OCI-LY3 (cell line): ENCODE results near the gene PIM2.
"Not testable (repeated sequence)": the region's sequence is repeated elsewhere in the genome, so short reads cannot be mapped to it uniquely, and the experiment has no call there.

ENCODE experiments used
- H2AFZ ChIP-seq: fragments of 200-600, 300-600 bp; shearing (Covaris generic); 2 replicates; pipeline ENCODE4 v1.6.0; 2014; ENCODE audit warnings: antibody characterized with exemption, low read depth, low read length
- H3K27ac ChIP-seq: fragments of 200-600, 300-600 bp; sonication (generic); 2 replicates; pipeline ENCODE4 v1.5.1; 2014; ENCODE audit warnings: mild to moderate bottlenecking, low read length, moderate library complexity, mixed read lengths
- H3K27me3 ChIP-seq: fragments of 200-600, 300-600 bp; sonication (generic); 2 replicates; pipeline ENCODE4 v1.6.1; 2014; ENCODE audit warnings: low read depth, low read length, mixed read lengths
- H3K36me3 ChIP-seq: fragments of 200-600, 300-600 bp; sonication (generic); replicated peaks from 2 replicates; pipeline ENCODE3; 2014; ENCODE audit warnings: low read depth, low read length, mixed read lengths
- H3K4me1 ChIP-seq: fragments of 300-600, 200-600 bp; sonication (generic); 2 replicates; pipeline ENCODE4 v1.6.1; 2014; ENCODE audit warnings: low read length, mixed read lengths
- H3K4me2 ChIP-seq: fragments of 200-600, 300-600 bp; sonication (generic); 2 replicates; pipeline ENCODE4 v1.6.1; 2014; ENCODE audit warnings: low read length, mixed read lengths
- H3K4me3 ChIP-seq: fragments of 300-600, 200-600 bp; sonication (generic); 2 replicates; pipeline ENCODE4 v1.5.1; 2014; ENCODE audit warnings: antibody characterized with exemption, mild to moderate bottlenecking, low read length, moderate library complexity
- H3K79me2 ChIP-seq: fragments of 300-600, 200-600 bp; shearing (Covaris generic); 2 replicates; pipeline ENCODE4 v1.6.1; 2014; ENCODE audit warnings: mild to moderate bottlenecking, low read length, mixed read lengths
- H3K9ac ChIP-seq: fragments of 300-600, 200-600 bp; shearing (Covaris generic); 2 replicates; pipeline ENCODE4 v1.6.0; 2014; ENCODE audit warnings: mild to moderate bottlenecking, low read length, moderate library complexity
- H3K9me3 ChIP-seq: fragments of 200-600, 300-600 bp; shearing (Covaris generic); 2 replicates; pipeline ENCODE4 v1.6.1; 2014; ENCODE audit warnings: low read length, mixed read lengths; ENCODE audit not compliant: insufficient read depth
- H4K20me1 ChIP-seq: fragments of 200-600, 300-600 bp; sonication (generic); 2 replicates; pipeline ENCODE4 v1.6.1; 2016; ENCODE audit warnings: low read length, mixed read lengths; ENCODE audit not compliant: insufficient read depth
- CTCF ChIP-seq: fragments of 200-600, 300-600 bp; sonication (generic); IDR thresholded peaks from 2 replicates; pipeline ENCODE4 v1.5.1; 2014; ENCODE audit warnings: antibody characterized with exemption, low read length, low read depth
- EZH2phosphoT487 ChIP-seq: fragments of 200-600 bp; shearing (Covaris generic); IDR thresholded peaks from 2 replicates; pipeline ENCODE4 v1.6.1; 2018; ENCODE audit warnings: antibody characterized with exemption, mixed run types, low read depth

The PIM2 gene

GRCh38 chrX:48883729-48884128 lies 35.1 kb downstream of the PIM2 start:
- Histone ChIP-seq H3K9me3 (no peaks in the 10 kb centered on the region), H3K79me2 (no peaks in the 10 kb centered on the region), H3K4me2 (no peak overlapping the region), H3K4me3 (no peak overlapping the region), H3K9ac (no peak overlapping the region), H3K27ac (no peak overlapping the region), H4K20me1 (no peaks in the 10 kb centered on the region), H3K27me3 (no peaks in the 10 kb centered on the region; the same call in 1 of the 2 replicates), H3K36me3 (no peaks in the 10 kb centered on the region), H2AFZ (no peak overlapping the region), H3K4me1 (no peaks in the 10 kb centered on the region)
- no peak for TF ChIP-seq CTCF
- TF ChIP-seq EZH2phosphoT487: no peak

- H3K27me3 ChIP-seq, H3K36me3 ChIP-seq, H3K9ac ChIP-seq, H3K4me2 ChIP-seq, H3K79me2 ChIP-seq, H3K4me3 ChIP-seq, H2AFZ ChIP-seq, H3K9me3 ChIP-seq, H3K27ac ChIP-seq, H4K20me1 ChIP-seq, H3K4me1 ChIP-seq: not testable (repeated sequence)
Observed at GRCh38 chrX:48876944-48877343, 41.9 kb downstream of the PIM2 start.

GRCh38 chrX:48872017-48872416 lies 46.8 kb downstream of the PIM2 start:
- not testable (repeated sequence) for H3K4me3 ChIP-seq, H3K27me3 ChIP-seq, H3K4me1 ChIP-seq, H2AFZ ChIP-seq, H3K79me2 ChIP-seq, H3K27ac ChIP-seq, H3K9me3 ChIP-seq, H3K36me3 ChIP-seq, H3K9ac ChIP-seq, H3K4me2 ChIP-seq, H4K20me1 ChIP-seq

- H3K4me2 ChIP-seq: no peak overlapping the region
- H3K9ac ChIP-seq: no peak overlapping the region
- no peaks in the 10 kb centered on the region for H3K9me3 ChIP-seq
Observed at GRCh38 chrX:48864210-48864609, 54.6 kb downstream of the PIM2 start.

More at GRCh38 chrX:48864210-48864609, 54.6 kb downstream of the PIM2 start:
- Histone ChIP-seq H3K4me1 (no peaks in the 10 kb centered on the region), H3K36me3 (no peaks in the 10 kb centered on the region), H3K4me3 (no peak overlapping the region), H3K27ac (no peak overlapping the region), H4K20me1 (no peaks in the 10 kb centered on the region), H3K79me2 (no peaks in the 10 kb centered on the region), H3K27me3 (no peaks in the 10 kb centered on the region), H2AFZ (no peak overlapping the region)
- TF ChIP-seq EZH2phosphoT487 (no peak), CTCF (no peak)
